HG03354 (cell line): ENCODE data around the gene FHIT.
A peak's percentile ranks its signal among the peaks of the same experiment; 100 is the strongest.

Experiments used
- ATAC-seq: cut with Tn5 transposase; IDR thresholded peaks from one replicate; pipeline ENCODE4 v1.9.1; 2021; ENCODE audit warnings: mild to moderate bottlenecking; ENCODE audit not compliant: unreplicated experiment, poor library complexity, severe bottlenecking

Gene FHIT

DNA sequence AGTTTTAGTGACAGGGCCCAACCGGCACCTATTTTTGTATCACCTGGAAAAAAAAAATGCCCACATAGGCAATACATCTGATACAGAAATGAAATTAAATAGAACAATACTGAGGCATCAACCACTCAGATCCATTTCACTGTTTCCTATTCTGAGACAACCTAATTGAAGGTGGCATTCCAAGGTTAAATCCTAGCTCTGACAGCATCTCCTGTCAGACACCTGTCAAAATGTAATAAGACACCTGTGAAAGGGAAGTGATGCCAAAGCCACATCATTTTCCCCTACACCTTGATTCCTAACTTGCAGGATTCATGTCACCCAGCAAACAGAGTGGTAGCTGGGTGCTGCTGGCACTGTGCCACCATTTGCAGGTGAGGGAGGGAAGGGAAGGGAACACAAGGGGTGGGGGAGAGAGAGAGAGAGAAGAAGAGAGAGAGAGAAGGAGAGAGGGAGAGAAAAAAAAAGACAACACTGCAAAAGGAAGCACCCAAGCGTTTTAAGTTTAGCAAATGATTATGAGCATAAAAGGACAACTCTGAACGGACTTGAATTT lies 1156.8 kb downstream of the FHIT start:
- no peak for ATAC-seq

DNA sequence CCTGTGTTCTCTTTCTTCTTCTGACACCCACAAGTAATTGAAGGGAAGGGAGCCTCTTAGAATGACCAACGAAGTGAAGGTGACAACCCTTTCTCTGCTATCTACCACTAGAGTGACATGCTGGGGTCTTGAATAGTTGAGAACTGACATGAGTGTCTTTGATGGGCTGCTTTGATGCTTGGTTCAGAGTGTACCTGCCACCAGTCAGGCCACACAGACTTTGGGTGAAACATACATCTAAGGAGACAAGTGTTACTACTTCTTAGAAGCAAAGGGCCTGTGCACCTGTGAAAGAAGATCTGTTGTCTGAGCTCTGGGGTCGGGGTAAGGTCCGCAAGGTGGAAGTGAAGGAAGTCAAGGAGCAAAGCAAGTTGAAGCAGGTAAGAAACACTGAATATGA lies 1160.7 kb downstream of the FHIT start:
- no peak for ATAC-seq

DNA sequence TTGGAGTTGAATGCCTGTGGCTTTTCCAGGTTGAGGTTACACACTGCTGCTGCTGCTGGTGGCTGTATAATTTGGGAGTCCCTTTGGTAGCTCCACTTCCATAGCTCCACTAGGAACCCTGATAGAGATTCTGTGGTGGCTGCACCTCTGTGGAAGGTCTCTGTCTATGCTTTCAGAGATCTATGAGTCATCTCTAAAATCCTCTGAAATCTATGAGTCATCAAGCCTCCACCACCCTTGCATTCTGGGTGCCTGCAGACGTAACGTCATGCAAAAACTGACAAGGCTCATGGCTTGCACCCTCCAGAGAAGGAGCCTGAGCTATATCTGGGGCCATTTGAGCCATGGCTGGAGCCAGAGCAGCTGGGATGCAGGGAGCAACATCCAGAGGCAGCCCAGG lies 1164.4 kb downstream of the FHIT start:
- no peak for ATAC-seq

DNA sequence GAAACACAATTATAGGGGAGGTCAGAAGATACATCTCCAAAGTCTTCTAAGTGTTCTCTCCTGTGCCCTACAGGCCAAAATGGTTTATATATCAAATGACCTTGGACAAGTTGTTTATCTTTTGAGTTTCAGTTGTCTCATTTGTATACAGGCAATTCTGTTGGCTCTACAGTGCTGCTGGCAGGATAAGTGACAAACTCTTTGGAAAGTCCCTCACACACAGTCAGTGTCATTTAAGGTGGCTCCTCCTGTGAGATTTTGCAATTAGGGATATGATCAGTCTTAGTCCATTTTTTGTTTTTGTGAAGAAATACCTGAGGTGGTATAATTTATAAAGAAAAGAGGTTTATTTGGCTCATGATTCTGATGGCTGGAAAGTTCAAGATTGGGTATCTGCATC lies 1165.6 kb downstream of the FHIT start:
- ATAC-seq = no peak

DNA sequence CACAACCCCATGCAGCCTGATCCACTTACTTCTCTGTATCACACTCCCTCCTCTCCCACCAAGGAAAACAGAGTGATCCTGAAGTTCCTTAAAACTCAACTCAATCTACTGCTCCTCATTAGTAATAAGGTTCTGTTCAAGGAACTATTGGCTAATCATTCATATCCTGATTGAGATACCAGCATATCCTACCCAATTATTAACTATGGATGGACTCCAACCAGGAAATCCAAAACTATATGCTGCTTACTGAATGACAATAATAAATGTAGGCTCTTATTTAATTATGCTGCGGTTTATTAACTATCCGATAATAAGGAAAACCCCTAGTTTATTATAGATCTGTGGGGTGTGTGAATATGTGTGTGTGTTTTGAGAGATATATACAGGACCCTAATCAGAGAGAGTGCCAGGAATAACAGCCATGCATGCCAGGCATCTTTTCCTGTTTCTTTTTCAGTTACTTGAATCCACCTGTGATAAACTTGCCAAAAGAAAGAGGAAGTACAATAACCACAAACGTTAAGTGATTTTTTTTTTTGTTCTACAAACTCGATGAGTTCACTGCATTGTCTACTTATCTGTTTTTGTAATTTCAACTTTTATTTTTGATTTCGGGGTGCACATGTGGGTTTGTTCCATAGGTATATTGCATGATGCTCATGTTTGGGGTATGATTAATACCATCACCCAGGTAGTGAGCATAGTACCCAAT lies 1169.7 kb downstream of the FHIT start:
- ATAC-seq = peak; percentile 76

DNA sequence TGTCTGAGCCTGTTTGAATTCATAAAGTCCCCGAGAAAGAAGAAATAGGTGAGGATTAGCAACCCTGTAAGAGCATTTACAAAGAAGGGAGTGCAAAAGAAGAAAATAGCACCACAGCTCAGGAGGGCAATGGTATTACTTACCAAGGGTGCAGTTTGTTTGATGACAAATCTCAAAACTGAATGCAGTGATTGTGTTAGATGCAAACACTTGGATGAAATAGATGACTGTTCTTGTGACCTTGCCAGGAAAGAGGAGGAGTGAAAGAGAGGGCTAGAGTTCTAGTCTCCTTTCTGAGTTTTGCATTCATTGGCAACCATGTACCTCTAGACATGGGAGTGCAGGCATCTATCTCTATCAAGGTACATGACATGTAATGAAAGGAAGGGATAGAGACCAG lies 1170.6 kb downstream of the FHIT start:
- no peak for ATAC-seq

DNA sequence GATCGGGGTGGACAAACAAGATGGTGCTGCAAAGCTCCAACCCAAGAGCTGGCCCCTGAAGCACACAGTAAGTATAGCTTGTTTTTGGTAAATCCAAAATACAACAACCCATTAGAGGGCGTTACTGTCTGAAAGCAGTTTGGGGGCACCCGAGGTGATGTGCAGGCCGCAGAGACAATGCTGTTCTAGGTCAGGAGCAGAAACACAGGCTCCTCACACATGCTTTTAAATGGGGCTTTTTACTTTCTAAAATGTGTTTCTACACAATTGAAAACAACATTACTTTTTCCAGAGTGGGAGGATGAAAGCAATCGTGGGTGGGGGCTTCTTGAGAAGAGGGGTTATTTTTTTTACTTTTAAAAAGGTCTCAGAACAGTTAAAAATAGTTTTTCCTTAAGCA lies 1172.2 kb downstream of the FHIT start:
- ATAC-seq = no peak

DNA sequence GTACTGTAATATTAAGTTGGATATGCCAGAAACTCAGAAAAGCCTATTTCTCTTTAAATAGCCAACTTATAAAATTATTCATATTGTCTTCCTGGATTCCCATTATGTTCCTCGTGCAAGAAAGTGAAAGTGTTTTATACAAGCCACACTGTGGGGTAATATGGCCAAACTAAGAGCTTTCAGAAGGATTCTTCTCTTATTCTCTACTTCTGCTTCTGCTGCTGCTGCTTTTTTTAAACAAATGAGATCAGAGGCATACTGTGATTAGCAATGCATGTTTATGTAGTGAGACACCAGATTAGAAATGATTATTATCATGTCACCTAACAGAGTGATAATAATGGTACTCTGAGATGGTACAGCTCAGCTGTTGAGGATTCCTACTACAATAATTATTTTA lies 1174.9 kb downstream of the FHIT start:
- no peak for ATAC-seq

DNA sequence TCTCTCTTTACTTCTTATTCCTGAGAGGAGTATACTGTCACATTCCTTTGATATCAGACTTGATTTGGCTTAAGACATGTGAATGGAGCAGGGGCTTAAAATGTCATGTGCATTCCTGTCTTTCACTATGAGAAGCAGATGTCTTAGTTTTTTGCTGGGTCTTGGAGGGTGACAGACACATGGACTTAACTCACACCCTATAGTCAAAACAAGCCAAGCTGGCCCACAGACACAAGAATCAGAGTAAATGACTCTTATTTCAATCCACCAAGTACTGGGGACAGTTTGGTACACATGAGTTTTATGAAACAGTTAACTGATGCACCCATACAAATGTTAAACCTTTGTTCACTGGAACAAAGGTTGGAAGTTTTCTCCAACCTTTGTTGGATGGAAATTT lies 1177.3 kb downstream of the FHIT start:
- no peak for ATAC-seq

DNA sequence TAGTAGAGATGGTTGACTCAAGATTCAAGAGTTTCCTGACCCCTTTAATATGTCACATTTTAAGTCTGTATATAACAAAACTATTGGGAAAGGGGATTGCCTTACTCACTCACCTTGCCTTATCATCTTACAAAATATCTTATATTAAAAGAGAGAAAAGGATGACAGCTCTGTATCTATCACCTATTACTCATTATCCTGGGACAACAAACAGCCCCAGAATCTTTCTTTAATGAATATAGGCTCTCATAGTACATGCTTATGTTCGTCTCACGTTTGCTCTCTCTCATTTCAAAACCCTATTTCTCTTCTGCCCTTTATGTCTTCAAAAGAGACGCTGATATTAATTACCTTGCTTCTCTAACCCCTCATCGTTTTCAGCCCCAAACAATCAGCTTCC lies 1178.0 kb downstream of the FHIT start:
- ATAC-seq = no peak

DNA sequence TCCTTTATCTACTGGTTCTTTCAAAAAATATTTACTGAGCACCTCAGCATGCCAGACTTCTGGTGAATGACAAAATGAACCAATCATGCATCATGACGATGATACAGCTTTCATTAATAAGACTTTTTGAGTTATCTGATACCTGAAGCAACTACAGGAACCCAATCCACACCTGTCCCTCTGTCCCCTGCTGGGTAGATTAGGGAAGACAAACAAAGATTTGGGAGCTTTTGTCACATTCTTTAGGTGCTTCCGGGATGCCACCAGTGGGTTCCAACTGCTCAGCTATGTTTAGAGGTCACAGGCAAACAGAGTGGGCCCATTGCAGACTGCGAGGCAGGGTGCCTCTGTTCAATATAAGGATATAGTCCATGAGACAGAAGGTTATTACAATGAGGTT lies 1180.9 kb downstream of the FHIT start:
- no peak for ATAC-seq

DNA sequence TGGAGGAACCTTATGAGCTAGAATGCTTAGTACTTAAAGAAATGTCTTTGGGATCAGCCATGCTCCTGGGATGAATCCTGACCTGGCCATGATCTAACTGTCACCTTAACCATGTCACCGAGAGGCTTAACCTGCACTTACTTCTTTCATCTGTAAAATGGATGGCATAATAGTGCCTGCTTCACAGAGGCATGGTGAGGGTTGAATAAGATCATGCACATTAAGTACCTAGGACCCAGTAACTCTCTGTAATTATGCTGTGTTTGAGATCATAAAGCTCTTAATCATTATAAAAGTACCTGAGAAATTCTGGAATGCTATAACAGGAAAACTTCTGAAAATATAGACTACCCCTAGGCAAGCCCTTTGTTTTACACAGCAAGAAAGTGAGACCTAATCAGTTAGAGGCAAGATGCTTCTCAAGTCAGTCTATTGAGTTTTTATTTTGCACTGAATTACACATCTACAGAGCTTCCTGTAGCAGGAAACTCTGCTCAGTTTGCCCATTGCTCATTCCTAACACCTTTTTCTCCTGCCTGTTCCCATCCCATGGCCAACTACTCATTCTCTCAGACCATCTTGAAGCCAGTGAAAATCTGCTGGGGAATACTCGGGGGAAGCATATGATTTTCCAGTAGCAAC lies 1185.9 kb downstream of the FHIT start:
- no peak for ATAC-seq

DNA sequence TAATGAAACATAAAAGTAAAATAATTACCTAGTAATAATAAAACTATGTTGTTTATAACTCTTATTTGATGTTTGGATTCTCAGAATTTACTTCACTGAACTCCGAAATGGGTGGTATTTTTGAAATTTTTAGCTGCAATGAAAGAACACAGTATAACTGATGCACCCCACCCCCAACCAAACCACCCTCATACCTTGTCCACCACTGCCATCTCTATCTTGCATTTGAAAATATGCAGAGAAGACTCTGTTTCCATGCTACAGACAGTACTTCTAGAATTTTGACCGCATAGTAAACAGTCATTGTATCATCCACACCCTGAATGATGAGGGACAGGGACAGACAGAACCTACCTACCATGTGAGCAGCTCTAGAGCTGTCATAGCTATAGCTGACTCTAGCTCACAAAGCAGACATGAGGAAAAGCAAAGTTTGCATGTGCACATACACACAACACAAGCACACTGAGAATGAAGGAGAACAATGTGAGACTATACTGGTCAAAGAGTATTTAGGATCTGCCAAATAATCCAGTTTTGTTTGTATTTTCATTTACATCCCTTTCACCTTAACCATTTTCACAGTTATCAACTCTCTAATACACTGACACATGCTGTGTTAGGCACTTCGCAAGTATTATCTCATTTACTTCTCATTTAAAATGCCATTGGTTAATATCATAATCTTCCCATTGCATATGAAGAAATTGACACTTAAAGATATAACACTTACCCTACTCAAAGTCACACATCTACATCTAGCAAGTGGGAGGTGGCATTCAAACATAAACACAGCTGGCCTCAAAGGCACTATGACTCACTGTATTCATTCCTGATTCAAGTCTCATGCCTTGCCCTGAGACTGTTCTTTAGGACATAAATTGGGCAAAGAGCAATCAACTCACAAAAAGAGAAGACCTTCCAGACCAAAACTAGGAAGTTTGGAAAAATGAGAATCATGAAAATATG lies 1186.8 kb downstream of the FHIT start:
- no peak for ATAC-seq

DNA sequence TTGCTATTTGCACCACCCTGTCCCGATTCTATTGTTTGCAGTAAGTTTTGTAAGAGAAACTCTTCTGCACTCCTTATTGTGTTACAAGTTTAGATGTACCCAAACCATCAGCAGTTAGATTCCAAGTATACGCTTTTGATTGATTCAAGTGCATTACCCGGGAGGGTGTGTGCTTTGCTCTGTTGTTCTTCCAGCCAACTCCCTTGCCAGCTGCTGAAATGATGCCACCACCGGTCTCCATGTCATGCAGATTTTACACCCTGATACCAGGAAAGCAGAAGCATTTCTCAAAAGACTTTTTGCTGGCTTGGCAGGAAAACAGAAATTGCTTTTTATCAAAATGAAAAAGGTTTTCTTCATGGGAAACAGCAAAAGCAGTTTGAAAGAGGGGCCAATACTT lies 1194.8 kb downstream of the FHIT start:
- no peak for ATAC-seq

DNA sequence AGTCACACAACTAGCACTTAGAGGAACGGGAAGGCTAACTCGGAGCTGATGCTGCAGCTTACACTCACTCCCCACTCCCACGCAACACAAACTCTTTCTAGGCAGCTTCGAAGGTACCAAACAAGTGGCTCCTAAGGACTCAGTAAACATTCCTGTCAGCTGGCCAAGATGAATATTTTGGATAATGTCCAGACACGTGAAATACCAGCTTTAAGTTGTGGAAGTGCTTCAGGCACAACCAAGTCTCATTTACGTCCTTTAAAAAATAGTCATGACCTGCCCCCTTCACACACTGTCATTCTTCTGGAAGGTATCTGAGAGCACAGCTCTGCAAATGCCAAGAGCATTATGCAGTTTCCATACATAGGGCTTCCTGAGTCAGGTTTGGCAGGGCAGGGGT lies 1195.5 kb downstream of the FHIT start:
- ATAC-seq = no peak

DNA sequence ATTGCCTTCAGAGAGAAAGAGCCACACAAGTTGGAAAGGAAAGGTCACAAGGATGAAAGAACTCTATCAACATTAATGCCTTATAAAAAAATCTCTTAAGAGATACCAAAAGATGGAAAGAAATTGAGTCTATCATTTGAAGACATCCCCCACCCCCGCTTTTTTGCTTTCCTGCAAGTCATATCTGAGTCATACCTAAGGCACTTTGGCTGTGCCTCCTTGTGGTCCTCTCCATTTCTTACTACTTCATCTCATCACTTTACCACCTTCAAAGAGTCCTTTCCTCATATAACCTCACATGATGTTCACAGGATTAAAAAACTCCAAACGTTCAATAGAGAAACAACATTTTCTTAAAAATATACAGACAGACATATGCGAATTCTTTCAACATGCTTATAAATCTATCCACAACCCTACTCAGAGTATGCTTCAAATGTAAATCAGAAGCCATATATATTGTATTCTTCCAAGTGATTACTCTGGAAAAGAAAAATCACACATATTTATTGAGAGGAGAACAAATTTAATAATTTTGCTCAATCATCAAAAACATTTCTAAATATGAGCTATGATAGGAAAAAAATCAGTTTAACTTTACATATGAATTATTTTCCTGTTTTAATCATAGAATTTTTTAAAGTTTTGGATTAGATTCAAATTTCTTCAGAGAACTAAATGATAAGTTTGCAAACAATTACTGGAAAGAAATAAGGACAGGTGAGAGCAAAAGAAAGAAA lies 1197.6 kb downstream of the FHIT start:
- ATAC-seq = no peak

DNA sequence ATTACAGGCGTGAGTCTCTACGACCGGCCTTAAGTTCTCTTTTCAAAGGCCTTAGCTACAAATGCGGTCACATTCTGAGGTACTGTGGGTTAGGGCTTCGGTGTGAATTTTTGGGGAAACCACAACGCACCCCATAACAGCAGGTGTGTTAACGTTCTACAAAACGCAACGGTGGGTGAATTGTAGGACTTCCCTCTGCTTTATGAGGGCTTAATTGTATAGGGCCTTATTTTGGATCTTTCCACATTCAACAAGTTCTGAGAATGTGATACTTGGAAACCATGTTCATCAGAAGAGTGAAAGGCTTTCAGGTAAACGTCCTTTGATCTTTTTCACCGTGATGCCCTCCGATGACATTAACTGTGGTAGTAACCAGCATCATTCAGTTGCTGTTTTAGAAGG lies 1202.8 kb downstream of the FHIT start:
- no peak for ATAC-seq

DNA sequence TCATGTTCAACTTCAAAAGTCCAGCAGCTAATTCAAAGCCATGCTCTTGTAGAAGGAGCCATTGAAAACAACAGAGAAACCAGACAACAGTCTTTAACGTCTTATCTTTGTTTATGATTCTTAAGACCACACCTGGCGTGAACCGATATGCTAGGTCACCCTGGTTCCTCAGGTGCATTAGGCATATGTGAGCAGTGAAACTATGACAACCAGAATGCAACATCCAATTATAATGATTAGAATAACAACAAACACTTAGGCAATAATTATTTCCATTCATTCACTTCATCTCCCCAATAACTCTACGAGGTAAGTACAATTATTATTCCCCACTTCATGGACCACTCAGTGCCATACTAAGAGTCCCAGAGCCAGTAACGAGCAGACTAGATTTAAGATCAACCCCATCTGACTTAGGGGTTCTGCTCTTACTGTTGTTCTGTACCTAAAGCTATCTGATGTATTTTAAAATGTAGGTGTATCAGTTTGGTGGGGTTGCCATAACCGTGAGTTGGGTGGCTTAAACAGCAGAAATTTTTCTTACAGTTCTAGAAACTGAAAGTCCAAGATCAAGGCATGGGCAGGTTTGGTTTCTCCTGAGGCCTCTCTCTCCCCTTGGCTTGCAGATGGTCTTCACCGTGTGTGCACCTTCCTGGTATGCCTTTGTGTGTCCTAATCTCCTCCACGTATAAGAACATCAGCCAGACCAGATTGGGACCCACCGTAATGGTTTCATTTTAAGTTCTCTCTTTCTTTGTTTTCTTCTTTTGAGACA lies 1203.6 kb downstream of the FHIT start:
- ATAC-seq = no peak

DNA sequence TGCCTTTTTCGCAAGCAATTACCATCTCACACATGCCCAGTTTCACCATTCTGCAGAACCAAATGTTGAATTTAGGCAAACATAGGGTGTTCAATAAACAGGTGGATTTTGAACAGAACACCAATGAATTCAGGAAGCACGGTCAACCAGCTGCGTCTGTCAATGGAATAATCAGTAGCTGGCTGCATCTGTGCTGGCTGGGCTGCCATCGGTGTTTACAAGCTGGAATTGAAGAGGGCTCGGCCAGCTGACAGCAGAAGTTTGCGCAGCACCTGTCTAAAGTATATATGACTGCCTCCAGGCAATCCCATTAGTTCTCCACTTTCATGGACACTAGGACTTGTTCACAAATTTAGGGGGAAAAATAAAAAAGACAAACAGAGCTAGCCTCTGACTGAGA lies 1205.0 kb downstream of the FHIT start:
- ATAC-seq = no peak
